IMR-90 (cell line): ENCODE results near the gene ADGRB3. TPM values are rescaled to one million over a fixed set of nuclear protein-coding genes. Genes with fewer than 3 reads are reported as not detected.

Source experiments
- ATAC-seq: fragments of 200-7000 bp; cut with Tn5 transposase; 2 replicates; pipeline ENCODE4 v1.9.1; 2020; ENCODE audit warnings: low read depth, mild to moderate bottlenecking, moderate library complexity
- BruUV-seq: library from RNA; stranded (reverse); fragments of 400-500 nt; replicated peaks from 2 replicates; lab custom pipeline; 2021; lab: Mats Ljungman, UMichigan
- CTCF ChIA-PET: fragments of 300-600 bp; formaldehyde crosslinking; extraction: SDS; loops from one replicate; lab custom pipeline; 2021; ENCODE audit warnings: antibody characterized with exemption; lab: Yijun Ruan, JAX
- POLR2A ChIA-PET: fragments of 300-600 bp; sonication (Branson Sonifier 250); formaldehyde crosslinking; loops from one replicate; lab custom pipeline; 2022; ENCODE audit warnings: antibody characterized with exemption; ENCODE audit not compliant: unreplicated experiment; lab: Charles Lee
- DNase-seq: peaks from one replicate; pipeline ENCODE4 v3.0.0; 2013
- H2AFZ ChIP-seq: replicated peaks from 2 replicates; pipeline ENCODE3; 2013; ENCODE audit warnings: low read length, mild to moderate bottlenecking; ENCODE audit not compliant: poor library complexity
- H2AK5ac ChIP-seq: 2 replicates; pipeline ENCODE4 v1.6.1; 2013; ENCODE audit warnings: low read depth, low read length, inconsistent platforms
- H2AK9ac ChIP-seq: replicated peaks from 2 replicates; pipeline ENCODE3; 2013; ENCODE audit warnings: mild to moderate bottlenecking, low read depth, low read length, moderate library complexity; ENCODE audit not compliant: poor library complexity
- H2BK120ac ChIP-seq: 2 replicates; pipeline ENCODE4 v1.6.1; 2013; ENCODE audit warnings: low read depth, low read length, inconsistent platforms
- H2BK15ac ChIP-seq: 3 replicates; pipeline ENCODE4 v1.6.1; 2013; ENCODE audit warnings: low read depth, low read length, inconsistent platforms
- H2BK20ac ChIP-seq: 2 replicates; pipeline ENCODE4 v1.6.1; 2013; ENCODE audit warnings: low read depth, mild to moderate bottlenecking, inconsistent platforms, low read length, moderate library complexity
- H2BK5ac ChIP-seq: 2 replicates; pipeline ENCODE4 v1.6.1; 2013; ENCODE audit warnings: mild to moderate bottlenecking, low read depth, low read length, inconsistent platforms; ENCODE audit not compliant: poor library complexity, severe bottlenecking
- H3K14ac ChIP-seq: replicated peaks from 2 replicates; pipeline ENCODE4 v1.6.1; 2013; ENCODE audit warnings: low read depth, low read length, inconsistent platforms
- H3K18ac ChIP-seq: 2 replicates; pipeline ENCODE4 v1.6.1; 2013; ENCODE audit warnings: low read depth, low read length, control low read depth
- H3K23ac ChIP-seq: 2 replicates; pipeline ENCODE4 v1.6.1; 2013; ENCODE audit warnings: low read depth, low read length, inconsistent platforms
- H3K27ac ChIP-seq: 2 replicates; pipeline ENCODE4 v1.5.1; 2013; ENCODE audit warnings: mild to moderate bottlenecking, control low read depth, low read length; ENCODE audit not compliant: insufficient read depth
- H3K27me3 ChIP-seq: 2 replicates; pipeline ENCODE4 v1.6.1; 2013; ENCODE audit warnings: low read length; ENCODE audit not compliant: control insufficient read depth, insufficient read depth
- H3K36me3 ChIP-seq: 2 replicates; pipeline ENCODE4 v1.6.1; 2013; ENCODE audit warnings: low read length, mixed read lengths; ENCODE audit not compliant: control insufficient read depth, insufficient read depth
- H3K4ac ChIP-seq: 2 replicates; pipeline ENCODE4 v1.6.1; 2013; ENCODE audit warnings: low read depth, low read length, inconsistent platforms
- H3K4me1 ChIP-seq: 2 replicates; pipeline ENCODE4 v1.6.1; 2013; ENCODE audit warnings: low read length, mixed read lengths; ENCODE audit not compliant: control insufficient read depth, insufficient read depth
- H3K4me2 ChIP-seq: 2 replicates; pipeline ENCODE4 v1.6.1; 2013; ENCODE audit warnings: low read depth, mild to moderate bottlenecking, control low read depth, low read length, moderate library complexity
- H3K4me3 ChIP-seq: 2 replicates; pipeline ENCODE4 v1.5.1; 2013; ENCODE audit warnings: low read depth, mild to moderate bottlenecking, control low read depth, low read length, moderate library complexity; ENCODE audit not compliant: insufficient read depth
- H3K56ac ChIP-seq: 2 replicates; pipeline ENCODE4 v1.6.1; 2013; ENCODE audit warnings: low read length, inconsistent platforms; ENCODE audit not compliant: insufficient read depth; ENCODE audit errors: extremely low read depth
- H3K79me1 ChIP-seq, 2 experiments: 2 replicates each; pipeline ENCODE4 v1.6.1; 2013; ENCODE audit warnings: low read length in 2 of 2, inconsistent platforms in 1 of 2, low read depth in 1 of 2
- H3K9ac ChIP-seq: 2 replicates; pipeline ENCODE4 v1.6.1; 2013; ENCODE audit warnings: low read depth, low read length, control low read depth
- H3K9me1 ChIP-seq: 2 replicates; pipeline ENCODE4 v1.6.1; 2013; ENCODE audit warnings: low read length, inconsistent platforms; ENCODE audit not compliant: insufficient read depth
- H3K9me3 ChIP-seq: 2 replicates; pipeline ENCODE4 v1.6.1; 2013; ENCODE audit warnings: low read length; ENCODE audit not compliant: control insufficient read depth, insufficient read depth
- H4K20me1 ChIP-seq: 2 replicates; pipeline ENCODE4 v1.6.1; 2013; ENCODE audit warnings: low read length, inconsistent platforms; ENCODE audit not compliant: insufficient read depth
- H4K5ac ChIP-seq: 2 replicates; pipeline ENCODE4 v1.6.1; 2013; ENCODE audit warnings: mild to moderate bottlenecking, low read depth, low read length, control low read depth
- H4K8ac ChIP-seq, 2 experiments: 2 replicates each; pipeline ENCODE4 v1.6.1; 2013; ENCODE audit warnings: low read depth in 2 of 2, low read length in 2 of 2, control low read depth in 1 of 2, inconsistent platforms in 1 of 2
- H4K91ac ChIP-seq: 2 replicates; pipeline ENCODE4 v1.6.1; 2013; ENCODE audit warnings: low read depth, low read length, inconsistent platforms; ENCODE audit not compliant: insufficient read depth
- CEBPB ChIP-seq: IDR thresholded peaks from 2 replicates; pipeline ENCODE4 v1.6.1; 2012; ENCODE audit warnings: low read depth, low read length, improper control_type of control experiment
- FOS ChIP-seq: fragments of 150-350 bp; IDR thresholded peaks from 2 replicates; pipeline ENCODE4 v1.6.1; 2016; ENCODE audit warnings: low read depth, low read length
- MAFK ChIP-seq: IDR thresholded peaks from 2 replicates; pipeline ENCODE4 v1.6.1; 2012; ENCODE audit warnings: low read depth, low read length, improper control_type of control experiment
- MAZ ChIP-seq: IDR thresholded peaks from 2 replicates; pipeline ENCODE4 v1.6.1; 2012; ENCODE audit warnings: low read depth, mild to moderate bottlenecking, low read length, improper control_type of control experiment, moderate library complexity, borderline replicate concordance
- RFX5 ChIP-seq: IDR thresholded peaks from 2 replicates; pipeline ENCODE4 v1.8.0; 2012; ENCODE audit warnings: low read depth, mild to moderate bottlenecking, low read length, moderate library complexity
- WGBS, 2 experiments: methylation state at CpG; one replicate each; pipeline versions ENCODE4 v1.1.5 to v1.1.7; 2013; ENCODE audit warnings: missing lambda C conversion rate in 2 of 2; ENCODE audit not compliant: insufficient read length in 1 of 2; ENCODE audit errors: extremely low coverage in 2 of 2; 5-methylcytosine and 5-hydroxymethylcytosine counted together
- dilution Hi-C: fragments of 300-500 bp; cut with HindIII; formaldehyde crosslinking; loops from one replicate; pipeline ENCODE4 v1.14.3; 2018; ENCODE audit warnings: low sequenced_read_pairs; ENCODE audit not compliant: unreplicated experiment
- in situ Hi-C: fragments of 300-500 bp; cut with MboI; formaldehyde crosslinking; loops from 3 replicates; pipeline ENCODE4 v1.14.3; 2019; ENCODE audit warnings: low sequenced_read_pairs, inconsistent platforms, mixed read lengths
- intact Hi-C: fragments of 100-400 bp; cut with micrococcal nuclease; formaldehyde crosslinking; loops from 2 replicates; pipeline ENCODE4 v1.10.0; 2022
- polyA plus RNA-seq, 3 experiments: library from polyadenylated mRNA; depleted of rRNA; stranded (reverse); fragments of >200 nt; gene quantifications; 2 replicates each; pipeline ENCODE4 v1.2.3, GENCODE V29; 2012; ENCODE audit warnings: low replicate concordance in 1 of 3
- total RNA-seq: library from RNA; depleted of rRNA; stranded (reverse); fragments of >200 nt; gene quantifications from 2 replicates; pipeline ENCODE4 v1.2.3, GENCODE V29; 2012
- TF ChIP-seq, protein P1 (sequence below): fragments of 150-350 bp; IDR thresholded peaks from 2 replicates; pipeline ENCODE4 v1.6.1; 2017; ENCODE audit warnings: mild to moderate bottlenecking, antibody characterized with exemption, low read length, low read depth

The ADGRB3 gene
- total and polyA plus RNA-seq, 2 of the 4 experiments (the other 2 are of a cell fraction): not detected

DNA sequence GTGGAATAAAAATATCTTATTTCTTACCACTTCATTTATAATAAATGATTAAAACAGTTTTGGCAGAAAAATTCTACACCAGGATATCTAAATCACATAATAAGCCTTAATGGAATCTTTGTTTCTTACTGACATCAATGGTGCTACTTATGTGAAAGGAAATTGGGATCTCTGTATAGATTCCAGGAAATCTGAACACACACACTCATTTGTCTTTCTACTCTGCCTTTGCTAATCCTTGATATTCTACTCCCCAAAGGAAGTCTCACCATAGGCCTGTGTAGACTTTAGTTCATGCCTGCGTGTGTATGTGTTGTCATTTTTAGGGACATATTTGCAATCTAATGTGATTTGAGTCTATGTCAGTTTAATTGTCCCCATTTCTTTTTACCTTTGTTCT, 7.9 kb downstream of the ADGRB3 start:
- Histone ChIP-seq H2BK120ac (no peak overlapping the region), H3K4me1 (no peaks in the 10 kb centered on the region), H3K9me3 (no peaks in the 10 kb centered on the region), H2AFZ (no peak overlapping the region), H3K36me3 (no peaks in the 10 kb centered on the region), H3K18ac (no peak overlapping the region), H2BK15ac (no peak overlapping the region), H3K56ac (no peak overlapping the region), H2AK9ac (no peak overlapping the region), H3K9me1 (no peaks in the 10 kb centered on the region), H3K27ac (no peak overlapping the region), H3K4ac (no peak overlapping the region), H4K5ac (no peak overlapping the region), H3K14ac (no peak overlapping the region), H4K20me1 (no peaks in the 10 kb centered on the region), H3K9ac (no peak overlapping the region), H2BK20ac (no peak overlapping the region), H4K8ac (no peak overlapping the region), H3K23ac (no peak overlapping the region), H2AK5ac (no peak overlapping the region), H2BK5ac (no peak overlapping the region), H3K4me3 (no peak overlapping the region), H3K27me3 (no peaks in the 10 kb centered on the region), H4K91ac (no peak overlapping the region), H3K79me1 (no peaks in the 10 kb centered on the region), H3K4me2 (no peak overlapping the region)
- TF ChIP-seq RFX5: no peak
- no peak for TF ChIP-seq FOS
- no peak for TF ChIP-seq CEBPB
- no peak for TF ChIP-seq MAFK
- TF ChIP-seq, protein P1, sequence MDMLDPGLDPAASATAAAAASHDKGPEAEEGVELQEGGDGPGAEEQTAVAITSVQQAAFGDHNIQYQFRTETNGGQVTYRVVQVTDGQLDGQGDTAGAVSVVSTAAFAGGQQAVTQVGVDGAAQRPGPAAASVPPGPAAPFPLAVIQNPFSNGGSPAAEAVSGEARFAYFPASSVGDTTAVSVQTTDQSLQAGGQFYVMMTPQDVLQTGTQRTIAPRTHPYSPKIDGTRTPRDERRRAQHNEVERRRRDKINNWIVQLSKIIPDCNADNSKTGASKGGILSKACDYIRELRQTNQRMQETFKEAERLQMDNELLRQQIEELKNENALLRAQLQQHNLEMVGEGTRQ: no peak
- no peak for TF ChIP-seq MAZ
- ChIA-PET POLR2A (no interaction called here), CTCF (no interaction called here)
- no peak for DNase-seq
- ATAC-seq: no peak
- in situ Hi-C loops: loop anchor here (25.0 kb wide), 1 partner anchor 319 kb away; no protein-coding TSS in a partner anchor
- dilution Hi-C loops: no loop called here
- no TSS peak for BruUV-seq
- intact Hi-C loops: no loop called here
- no CpG with 5 or more reads among the region's 1 CpG for WGBS, 2 experiments
